Keratinocyte (primary cell): Measurements from ENCODE around the gene IER5. TPM values are rescaled to one million over a fixed set of nuclear protein-coding genes. Genes with fewer than 3 reads are reported as not detected.

ENCODE experiments used
- DNase-seq: peaks from one replicate; pipeline ENCODE4 v3.0.0-alpha.2; 2011; ENCODE audit warnings: low read depth, missing footprints, low spot score
- FAIRE-seq: peaks from 2 replicates; lab custom pipeline; 2011; peaks lifted over from hg19 to GRCh38; lab: Jason Lieb, UNC
- H2AFZ ChIP-seq: 2 replicates; pipeline ENCODE4 v1.6.0; 2012; ENCODE audit warnings: low read length, control low read depth, inconsistent platforms; ENCODE audit not compliant: control insufficient read depth
- H3K27ac ChIP-seq: 2 replicates; pipeline ENCODE4 v1.5.1; 2011; ENCODE audit warnings: low read length; ENCODE audit not compliant: control insufficient read depth, insufficient read depth
- H3K27me3 ChIP-seq: 3 replicates; pipeline ENCODE4 v1.6.0; 2011; ENCODE audit warnings: low read length; ENCODE audit not compliant: control insufficient read depth, insufficient read depth; ENCODE audit errors: extremely low read depth
- H3K36me3 ChIP-seq, 2 experiments: 2 replicates in 1 of 2; 3 replicates in 1 of 2; pipeline ENCODE4 v1.5.1; 2011; ENCODE audit warnings: low read length in 2 of 2, mild to moderate bottlenecking in 1 of 2; ENCODE audit not compliant: control insufficient read depth in 2 of 2, insufficient read depth in 2 of 2; ENCODE audit errors: extremely low read depth in 1 of 2
- H3K4me1 ChIP-seq: 3 replicates; pipeline ENCODE4 v1.5.1; 2011; ENCODE audit warnings: low read length; ENCODE audit not compliant: control insufficient read depth, insufficient read depth; ENCODE audit errors: extremely low read depth
- H3K4me2 ChIP-seq: 3 replicates; pipeline ENCODE4 v1.6.0; 2011; ENCODE audit warnings: low read depth, low read length; ENCODE audit not compliant: control insufficient read depth, insufficient read depth; ENCODE audit errors: extremely low read depth
- H3K4me3 ChIP-seq, 3 experiments: fragments of 200-600 bp in 1 of 3; sonication (generic) in 1 of 3; 2 replicates in 2 of 3; 3 replicates in 1 of 3; pipeline ENCODE4 v1.5.1; 2011 to 2016; ENCODE audit warnings: low read length in 3 of 3, mild to moderate bottlenecking in 3 of 3, control low read depth in 2 of 3, inconsistent platforms in 1 of 3, low read depth in 1 of 3, mixed read lengths in 1 of 3, mixed run types in 1 of 3, moderate library complexity in 1 of 3; ENCODE audit not compliant: control insufficient read depth in 2 of 3, insufficient read depth in 2 of 3; ENCODE audit errors: extremely low read depth in 1 of 3
- H3K79me2 ChIP-seq: 2 replicates; pipeline ENCODE4 v1.6.0; 2012; ENCODE audit warnings: low read length; ENCODE audit not compliant: control insufficient read depth, insufficient read depth
- H3K9ac ChIP-seq: 3 replicates; pipeline ENCODE4 v1.6.0; 2011; ENCODE audit warnings: low read length; ENCODE audit not compliant: control insufficient read depth, insufficient read depth; ENCODE audit errors: extremely low read depth
- H3K9me1 ChIP-seq: 3 replicates; pipeline ENCODE4 v1.6.0; 2011; ENCODE audit warnings: low read length; ENCODE audit not compliant: control insufficient read depth, insufficient read depth; ENCODE audit errors: extremely low read depth
- H3K9me3 ChIP-seq: 2 replicates; pipeline ENCODE4 v1.5.1; 2012; ENCODE audit warnings: low read depth, low read length; ENCODE audit not compliant: control insufficient read depth
- H4K20me1 ChIP-seq: 3 replicates; pipeline ENCODE4 v1.6.0; 2011; ENCODE audit warnings: low read length; ENCODE audit not compliant: control insufficient read depth, insufficient read depth; ENCODE audit errors: extremely low read depth
- EZH2 ChIP-seq: IDR thresholded peaks from one replicate; pipeline ENCODE4 v1.6.1; 2012; ENCODE audit warnings: inconsistent platforms, mild to moderate bottlenecking, low read length, moderate library complexity
- dilution Hi-C: fragments of 300-500 bp; cut with MboI; formaldehyde crosslinking; loops from one replicate; pipeline ENCODE4 v1.7.0; 2020; ENCODE audit warnings: low sequenced_read_pairs; ENCODE audit not compliant: extremely low pct_ligation_motif_present
- polyA plus RNA-seq, 5 experiments: library from polyadenylated mRNA; depleted of rRNA in 3 of 5; stranded (reverse) in 3 of 5; stranded (forward) in 1 of 5; unstranded in 1 of 5; fragments of >200 nt; gene quantifications; 1 replicate in 1 of 5; 2 replicates in 3 of 5; 3 replicates in 1 of 5; pipeline versions ENCODE4 v1.2.1 to v1.2.3, GENCODE V29; 2011 to 2012; ENCODE audit warnings: missing spikeins in 2 of 5, low read depth in 1 of 5, low replicate concordance in 1 of 5
- TF ChIP-seq, protein P1 (sequence below), 3 experiments: IDR thresholded peaks in 1 of 3; conservative IDR thresholded peaks in 1 of 3; optimal IDR thresholded peaks in 1 of 3; 2 replicates in 2 of 3; 3 replicates in 1 of 3; pipeline versions ENCODE3 to v1.5.1; 2011; ENCODE audit warnings: low read length in 3 of 3, mild to moderate bottlenecking in 3 of 3, moderate library complexity in 2 of 3, control low read depth in 1 of 3, inconsistent platforms in 1 of 3; ENCODE audit not compliant: insufficient read depth in 2 of 3; ENCODE audit errors: extremely low read depth in 1 of 3

IER5 gene
- polyA plus RNA-seq, 1 donor (not counting 4 experiments of a cell fraction or from before 2014, with no cell fraction given): 22.5 TPM

DNA sequence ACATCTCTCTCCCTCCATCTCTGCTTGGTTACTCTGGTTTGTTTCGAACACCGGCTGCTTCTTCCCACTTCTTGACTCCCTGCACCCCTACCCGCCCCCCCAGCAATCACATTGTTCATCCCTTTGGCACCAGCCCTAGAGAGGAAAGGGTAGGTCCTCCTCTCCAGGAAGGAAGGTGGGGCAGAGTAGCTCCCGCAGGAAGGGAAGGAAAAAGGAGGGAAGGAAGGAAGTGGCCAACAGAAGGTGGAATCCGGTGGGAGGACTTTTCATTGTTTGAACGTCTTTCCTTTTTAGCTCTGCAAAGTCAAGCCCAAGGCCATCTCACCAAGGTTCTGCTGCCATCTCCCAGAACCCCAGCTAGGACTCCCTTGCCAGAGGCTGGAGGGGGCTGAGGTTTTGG, 18.0 kb downstream of the IER5 start:
- no peak overlapping the region for H3K4me3 ChIP-seq
- dilution Hi-C loops: no loop called here
- H3K4me2 ChIP-seq: no peak overlapping the region
- H2AFZ ChIP-seq: no peak overlapping the region
- no peak for FAIRE-seq
- no peaks in the 10 kb centered on the region for H3K9me1 ChIP-seq
- no peak overlapping the region for H3K9ac ChIP-seq
- DNase-seq: no peak
- TF ChIP-seq, protein P1, sequence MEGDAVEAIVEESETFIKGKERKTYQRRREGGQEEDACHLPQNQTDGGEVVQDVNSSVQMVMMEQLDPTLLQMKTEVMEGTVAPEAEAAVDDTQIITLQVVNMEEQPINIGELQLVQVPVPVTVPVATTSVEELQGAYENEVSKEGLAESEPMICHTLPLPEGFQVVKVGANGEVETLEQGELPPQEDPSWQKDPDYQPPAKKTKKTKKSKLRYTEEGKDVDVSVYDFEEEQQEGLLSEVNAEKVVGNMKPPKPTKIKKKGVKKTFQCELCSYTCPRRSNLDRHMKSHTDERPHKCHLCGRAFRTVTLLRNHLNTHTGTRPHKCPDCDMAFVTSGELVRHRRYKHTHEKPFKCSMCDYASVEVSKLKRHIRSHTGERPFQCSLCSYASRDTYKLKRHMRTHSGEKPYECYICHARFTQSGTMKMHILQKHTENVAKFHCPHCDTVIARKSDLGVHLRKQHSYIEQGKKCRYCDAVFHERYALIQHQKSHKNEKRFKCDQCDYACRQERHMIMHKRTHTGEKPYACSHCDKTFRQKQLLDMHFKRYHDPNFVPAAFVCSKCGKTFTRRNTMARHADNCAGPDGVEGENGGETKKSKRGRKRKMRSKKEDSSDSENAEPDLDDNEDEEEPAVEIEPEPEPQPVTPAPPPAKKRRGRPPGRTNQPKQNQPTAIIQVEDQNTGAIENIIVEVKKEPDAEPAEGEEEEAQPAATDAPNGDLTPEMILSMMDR (optimal IDR thresholded peaks at IDR 0.05 in 1 of 3, IDR thresholded peaks at IDR 0.05 in 1 of 3, conservative IDR thresholded peaks at IDR 0.05 in 1 of 3; ENCODE audit: extremely low read depth in 1 of 3, insufficient read depth in 2 of 3, low read length in 3 of 3): no peak
- TF ChIP-seq EZH2: no peak
- no peaks in the 10 kb centered on the region for H3K79me2 ChIP-seq
- H3K36me3 ChIP-seq: no peaks in the 10 kb centered on the region
- H3K27me3 ChIP-seq: no peaks in the 10 kb centered on the region
- no peaks in the 10 kb centered on the region for H3K9me3 ChIP-seq
- H3K4me1 ChIP-seq: peaks cover 46% of the 10 kb centered on the region
- H3K27ac ChIP-seq: no peak overlapping the region
- no peaks in the 10 kb centered on the region for H4K20me1 ChIP-seq

DNA sequence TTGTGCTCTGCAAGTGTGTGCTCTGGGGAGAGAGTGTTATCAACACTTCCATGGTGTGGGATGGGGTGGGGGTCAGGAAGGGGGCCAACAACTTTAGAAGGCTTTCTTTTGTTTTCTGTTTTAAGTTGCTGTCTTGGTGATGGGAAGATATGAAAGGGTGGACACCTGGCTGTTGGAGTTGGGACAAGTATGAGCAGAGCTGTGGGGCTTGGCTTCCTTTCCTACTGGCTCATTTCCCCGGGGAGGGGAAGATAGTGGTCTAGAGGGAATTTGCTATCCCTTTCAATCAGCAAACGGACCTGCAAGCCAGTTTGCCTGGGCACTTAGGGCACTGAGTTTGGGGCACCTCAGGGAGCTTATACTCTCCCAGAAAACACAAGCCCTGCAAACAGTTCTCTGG, 19.2 kb downstream of the IER5 start:
- H3K4me2 ChIP-seq: peak overlapping the region; percentile 38
- H3K9ac ChIP-seq: no peak overlapping the region
- peak overlapping the region; percentile 5 for H2AFZ ChIP-seq
- H3K9me1 ChIP-seq: no peaks in the 10 kb centered on the region
- no peaks in the 10 kb centered on the region for H3K27me3 ChIP-seq
- no peak overlapping the region for H3K27ac ChIP-seq
- dilution Hi-C loops: no loop called here
- no peaks in the 10 kb centered on the region for H3K79me2 ChIP-seq
- DNase-seq: no peak
- no peaks in the 10 kb centered on the region for H3K36me3 ChIP-seq
- H3K4me3 ChIP-seq: no peak overlapping the region
- peaks cover 48% of the 10 kb centered on the region for H3K4me1 ChIP-seq
- TF ChIP-seq, protein P1 (optimal IDR thresholded peaks at IDR 0.05 in 1 of 3, IDR thresholded peaks at IDR 0.05 in 1 of 3, conservative IDR thresholded peaks at IDR 0.05 in 1 of 3; ENCODE audit: extremely low read depth in 1 of 3, insufficient read depth in 2 of 3, low read length in 3 of 3): no peak
- no peak for TF ChIP-seq EZH2
- FAIRE-seq: no peak
- H4K20me1 ChIP-seq: no peaks in the 10 kb centered on the region
- H3K9me3 ChIP-seq: no peaks in the 10 kb centered on the region
